ENCODE measurements around the gene RAF1. TPM values are rescaled to one million over a fixed set of nuclear protein-coding genes. Genes with fewer than 3 reads are reported as not detected.

Gene RAF1
- total and polyA plus RNA-seq, 8 donors: 36.7 to 156 (median 76.9) TPM

DNA sequence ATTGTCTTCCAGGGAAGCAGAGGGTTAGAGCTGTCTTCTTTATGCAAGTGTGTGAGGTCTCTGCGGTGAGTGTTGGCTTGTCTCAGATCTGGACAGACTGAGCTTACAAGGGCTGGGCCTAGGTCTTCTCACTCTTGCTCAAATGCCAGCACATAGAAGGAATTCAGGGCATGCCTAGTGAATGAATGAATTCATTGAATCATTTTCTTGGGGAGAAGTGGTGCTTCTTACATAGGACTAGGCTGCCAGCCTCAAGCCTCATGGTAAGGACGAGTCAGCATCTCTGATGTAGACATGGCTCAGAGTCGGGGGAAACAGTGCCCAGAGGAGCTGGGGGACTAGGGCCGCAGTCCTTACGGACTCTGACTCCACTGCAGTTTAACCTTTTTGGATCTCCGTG is 89.8 kb downstream of the RAF1 start:
- DNase-seq: no peak
- Histone ChIP-seq H3K4me1 (peaks cover 0 to 5% (median 0%) of the 10 kb centered on the region in 4 donors), H3K27ac (no peak overlapping the region), H3K4me3 (no peak overlapping the region), H3K9me3 (no peaks in the 10 kb centered on the region), H3K27me3 (no peaks in the 10 kb centered on the region), H3K36me3 (peaks cover 80 to 100% (median 99%) of the 10 kb centered on the region in 4 donors)
- WGBS, 5 donors: 91 to 98% (median 95%) methylated on average over 5 to 6 of the region's 6 CpGs
- TF ChIP-seq POLR2A (IDR thresholded peaks at IDR 0.05) (no peak), POLR2AphosphoS5 (IDR thresholded peaks at IDR 0.05) (no peak), EP300 (IDR thresholded peaks at IDR 0.05) (no peak)
- TF ChIP-seq, protein P1, sequence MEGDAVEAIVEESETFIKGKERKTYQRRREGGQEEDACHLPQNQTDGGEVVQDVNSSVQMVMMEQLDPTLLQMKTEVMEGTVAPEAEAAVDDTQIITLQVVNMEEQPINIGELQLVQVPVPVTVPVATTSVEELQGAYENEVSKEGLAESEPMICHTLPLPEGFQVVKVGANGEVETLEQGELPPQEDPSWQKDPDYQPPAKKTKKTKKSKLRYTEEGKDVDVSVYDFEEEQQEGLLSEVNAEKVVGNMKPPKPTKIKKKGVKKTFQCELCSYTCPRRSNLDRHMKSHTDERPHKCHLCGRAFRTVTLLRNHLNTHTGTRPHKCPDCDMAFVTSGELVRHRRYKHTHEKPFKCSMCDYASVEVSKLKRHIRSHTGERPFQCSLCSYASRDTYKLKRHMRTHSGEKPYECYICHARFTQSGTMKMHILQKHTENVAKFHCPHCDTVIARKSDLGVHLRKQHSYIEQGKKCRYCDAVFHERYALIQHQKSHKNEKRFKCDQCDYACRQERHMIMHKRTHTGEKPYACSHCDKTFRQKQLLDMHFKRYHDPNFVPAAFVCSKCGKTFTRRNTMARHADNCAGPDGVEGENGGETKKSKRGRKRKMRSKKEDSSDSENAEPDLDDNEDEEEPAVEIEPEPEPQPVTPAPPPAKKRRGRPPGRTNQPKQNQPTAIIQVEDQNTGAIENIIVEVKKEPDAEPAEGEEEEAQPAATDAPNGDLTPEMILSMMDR (IDR thresholded peaks at IDR 0.05): no peak
- intact Hi-C loops (cut with DNase I; ENCODE audit: low total_unique reads): no loop called here

DNA sequence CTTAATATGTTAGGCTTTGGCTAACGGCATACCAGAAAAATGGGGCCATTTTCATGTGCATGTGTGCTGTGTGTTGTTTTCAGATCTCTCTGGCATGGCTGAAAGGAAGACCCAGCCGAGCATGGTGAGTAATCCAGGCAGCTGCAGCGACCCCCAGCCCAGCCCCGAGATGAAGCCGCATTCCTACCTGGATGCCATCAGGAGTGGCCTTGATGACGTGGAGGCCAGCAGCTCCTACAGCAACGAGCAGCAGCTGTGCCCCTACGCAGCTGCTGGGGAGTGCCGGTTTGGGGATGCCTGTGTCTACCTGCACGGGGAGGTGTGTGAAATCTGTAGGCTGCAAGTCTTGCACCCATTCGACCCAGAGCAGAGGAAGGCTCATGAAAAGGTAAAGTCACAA is 91.9 kb downstream of the RAF1 start:
- no peak for TF ChIP-seq POLR2A (IDR thresholded peaks at IDR 0.05)
- TF ChIP-seq, protein P1 (IDR thresholded peaks at IDR 0.05): no peak
- TF ChIP-seq POLR2AphosphoS5 (IDR thresholded peaks at IDR 0.05): no peak
- no peak for TF ChIP-seq EP300 (IDR thresholded peaks at IDR 0.05)
- intact Hi-C loops (cut with DNase I; ENCODE audit: low total_unique reads): no loop called here
- Histone ChIP-seq H3K27ac (no peak overlapping the region), H3K27me3 (no peaks in the 10 kb centered on the region), H3K9me3 (peaks cover 0 to under 1% (median 0%) of the 10 kb centered on the region in 4 donors), H3K4me1 (peaks cover 0 to 15% (median 5%) of the 10 kb centered on the region in 4 donors), H3K36me3 (peaks cover 69 to 85% (median 84%) of the 10 kb centered on the region in 4 donors), H3K4me3 (no peak overlapping the region)
- no peak for DNase-seq
- 95 to 96% (median 95%) methylated on average over 11 of the region's 11 CpGs for WGBS, 5 donors

DNA sequence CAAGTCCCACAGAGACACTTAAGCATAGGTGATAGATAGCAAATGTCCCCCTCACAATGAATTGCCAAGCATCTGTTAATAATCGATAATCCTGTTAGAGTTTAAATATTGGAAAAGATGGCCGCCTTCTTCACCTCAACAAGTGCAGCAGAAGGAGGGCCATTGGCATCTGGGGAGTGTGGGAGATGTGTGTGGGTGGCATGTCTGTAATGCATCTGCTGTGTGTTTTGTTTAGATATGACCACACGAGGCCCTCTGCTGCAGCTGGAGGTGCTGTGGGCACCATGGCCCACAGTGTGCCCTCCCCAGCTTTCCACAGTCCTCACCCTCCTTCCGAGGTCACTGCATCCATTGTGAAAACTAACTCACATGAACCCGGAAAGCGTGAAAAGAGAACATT is 94.1 kb downstream of the RAF1 start:
- WGBS, 5 donors: 82 to 89% (median 88%) methylated on average over 6 of the region's 6 CpGs
- Histone ChIP-seq H3K27ac (no peak overlapping the region), H3K4me1 (peaks cover 0 to 20% (median 5%) of the 10 kb centered on the region in 4 donors), H3K27me3 (no peaks in the 10 kb centered on the region), H3K36me3 (peaks cover 50 to 67% (median 63%) of the 10 kb centered on the region in 4 donors), H3K4me3 (no peak overlapping the region), H3K9me3 (peaks cover 0 to 12% (median 5%) of the 10 kb centered on the region in 4 donors)
- no peak for DNase-seq
- no peak for TF ChIP-seq EP300 (IDR thresholded peaks at IDR 0.05)
- TF ChIP-seq, protein P1 (IDR thresholded peaks at IDR 0.05): no peak
- TF ChIP-seq POLR2A (IDR thresholded peaks at IDR 0.05): no peak
- TF ChIP-seq POLR2AphosphoS5 (IDR thresholded peaks at IDR 0.05): no peak
- intact Hi-C loops (cut with DNase I; ENCODE audit: low total_unique reads): no loop called here

DNA sequence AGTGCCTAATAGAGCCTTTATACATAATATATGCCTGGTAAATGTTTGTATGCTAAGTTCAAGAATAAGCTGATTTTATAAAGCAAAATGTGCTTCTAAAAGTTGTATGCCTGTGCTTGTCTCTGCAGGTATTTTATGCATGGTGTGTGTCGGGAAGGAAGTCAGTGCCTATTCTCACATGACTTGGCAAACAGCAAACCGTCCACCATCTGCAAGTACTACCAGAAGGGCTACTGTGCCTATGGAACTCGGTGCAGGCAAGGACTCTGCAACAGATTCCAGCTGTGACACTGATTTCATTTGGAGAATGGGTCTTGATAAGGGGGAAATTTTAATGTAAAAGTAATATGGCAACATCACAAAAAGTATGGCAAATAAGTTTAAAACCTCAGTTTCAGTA is 95.2 kb downstream of the RAF1 start:
- Histone ChIP-seq H3K4me3 (no peak overlapping the region), H3K9me3 (peaks cover 0 to 12% (median 5%) of the 10 kb centered on the region in 4 donors), H3K36me3 (peaks cover 42 to 56% (median 53%) of the 10 kb centered on the region in 4 donors), H3K4me1 (peaks cover 0 to 17% (median 5%) of the 10 kb centered on the region in 4 donors), H3K27ac (no peak overlapping the region), H3K27me3 (no peaks in the 10 kb centered on the region)
- DNase-seq: no peak
- TF ChIP-seq POLR2AphosphoS5 (IDR thresholded peaks at IDR 0.05): no peak
- no peak for TF ChIP-seq EP300 (IDR thresholded peaks at IDR 0.05)
- TF ChIP-seq, protein P1 (IDR thresholded peaks at IDR 0.05): no peak
- TF ChIP-seq POLR2A (IDR thresholded peaks at IDR 0.05): no peak
- intact Hi-C loops (cut with DNase I; ENCODE audit: low total_unique reads): no loop called here
- WGBS, 5 donors: 73 to 87% (median 78%) methylated on average over 3 of the region's 3 CpGs

Measured in stomach (tissue), 9 donors.